Measurements from ENCODE around the gene ACP7. TPM values are rescaled to one million over a fixed set of nuclear protein-coding genes. Genes with fewer than 3 reads are reported as not detected.

Gene ACP7
- total and polyA plus RNA-seq, 3 donors from 2014 or later = not detected

DNA sequence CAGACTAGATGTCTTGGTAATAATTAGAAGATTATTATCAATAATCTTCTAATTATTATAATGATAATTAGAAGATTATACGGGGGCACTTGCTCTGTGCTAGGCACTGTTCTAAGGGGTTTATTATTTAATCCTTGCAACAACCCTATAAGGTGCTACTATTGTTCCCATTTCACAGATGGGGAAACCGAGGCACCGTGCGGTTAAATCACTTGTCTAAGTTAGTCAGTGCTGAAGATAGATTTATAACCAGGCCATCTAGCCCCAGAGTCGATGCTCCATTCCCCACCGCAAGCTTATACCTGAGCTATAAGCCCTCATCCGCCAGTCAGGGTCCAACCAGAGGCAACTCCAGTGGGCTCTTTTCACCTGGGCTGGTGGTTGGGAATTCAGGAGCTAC is 2.0 kb upstream of the ACP7 start:
- intact Hi-C loops (cut with DNase I; ENCODE audit: low total_unique reads) = no loop called here
- Histone ChIP-seq H3K36me3 (ENCODE audit: low read depth, missing control alignments) (no peaks in the 10 kb centered on the region), H3K27ac (no peak overlapping the region), H3K27me3 (no peaks in the 10 kb centered on the region), H3K4me3 (no peak overlapping the region), H3K4me1 (peaks cover 13% of the 10 kb centered on the region), H3K9me3 (no peaks in the 10 kb centered on the region)
- no peak for TF ChIP-seq POLR2A (IDR thresholded peaks at IDR 0.05)
- no peak for TF ChIP-seq CTCF (IDR thresholded peaks at IDR 0.05)
- WGBS, 2 donors = 82 to 83% methylated on average over 7 of the region's 7 CpGs
- no peak for DNase-seq

DNA sequence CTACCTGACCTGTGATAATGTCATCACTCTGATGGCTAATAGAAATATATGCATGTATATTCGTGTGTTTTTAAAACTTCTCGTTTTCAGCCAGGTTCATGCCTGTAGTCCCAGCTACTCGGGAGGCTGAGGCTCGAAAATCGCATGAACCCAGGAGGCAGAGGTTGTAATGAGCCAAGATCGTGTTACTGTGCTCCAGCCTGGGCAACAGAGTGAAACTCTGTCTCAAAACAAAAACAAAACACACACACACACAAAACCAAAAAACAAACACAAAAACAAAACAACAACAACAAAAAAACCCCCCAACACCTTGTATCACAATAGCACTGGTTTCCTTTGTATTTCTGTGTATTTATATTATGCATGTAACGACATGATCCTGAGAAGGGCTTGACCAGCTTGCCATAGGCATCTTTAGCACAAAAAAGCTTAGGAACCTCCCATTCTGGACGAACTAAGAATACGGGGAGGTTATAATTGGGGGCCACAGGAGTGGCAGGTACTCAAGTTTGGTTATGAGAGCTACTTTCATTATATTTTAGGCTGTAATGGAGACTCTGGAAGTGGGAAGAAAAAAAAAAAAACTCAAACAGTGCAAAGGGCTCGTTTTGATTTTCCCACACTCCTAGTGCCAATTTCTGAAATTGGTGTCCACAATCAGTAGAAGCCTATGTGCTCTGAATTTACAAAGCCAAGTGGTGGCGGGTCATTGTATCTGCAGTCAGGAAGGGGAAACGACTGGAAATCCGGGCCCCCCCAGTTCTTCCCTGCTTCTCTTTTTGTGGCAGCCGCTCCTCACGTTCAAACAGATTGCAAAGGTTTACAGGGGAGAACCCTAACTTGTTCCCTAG is 1.2 kb upstream of the ACP7 start:
- no peak for DNase-seq
- no peaks in the 10 kb centered on the region for H3K36me3 ChIP-seq (ENCODE audit: low read depth, missing control alignments)
- H3K27me3 ChIP-seq = no peaks in the 10 kb centered on the region
- peaks cover 13% of the 10 kb centered on the region for H3K4me1 ChIP-seq
- H3K27ac ChIP-seq = no peak overlapping the region
- H3K9me3 ChIP-seq = no peaks in the 10 kb centered on the region
- TF ChIP-seq POLR2A (IDR thresholded peaks at IDR 0.05) (no peak), CTCF (IDR thresholded peaks at IDR 0.05) (no peak)
- H3K4me3 ChIP-seq = no peak overlapping the region
- 19 to 24% methylated on average over 15 of the region's 15 CpGs for WGBS, 2 donors
- intact Hi-C loops (cut with DNase I; ENCODE audit: low total_unique reads) = no loop called here

DNA sequence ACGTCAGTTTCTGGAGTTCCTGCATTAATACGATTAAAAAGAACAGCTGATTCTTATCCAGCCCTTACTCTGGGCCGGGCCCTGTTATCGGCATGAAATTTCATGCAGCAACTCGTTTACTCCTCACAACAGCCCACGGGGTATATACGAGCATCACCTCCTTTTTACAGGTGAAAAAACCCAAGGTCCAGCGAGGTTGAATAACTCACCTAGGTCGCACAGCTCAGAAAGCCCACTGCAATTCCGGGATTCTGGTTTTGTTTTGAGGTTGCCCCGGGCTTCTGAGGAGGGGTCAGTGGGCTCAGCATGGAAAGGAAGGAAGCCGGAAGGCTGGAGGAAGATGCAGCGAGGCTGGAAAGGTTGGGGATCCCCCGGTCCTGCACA is 577 bp upstream of the ACP7 start:
- no peak for TF ChIP-seq POLR2A (IDR thresholded peaks at IDR 0.05)
- TF ChIP-seq CTCF (IDR thresholded peaks at IDR 0.05) = no peak
- intact Hi-C loops (cut with DNase I; ENCODE audit: low total_unique reads) = no loop called here
- H3K4me3 ChIP-seq = peak overlapping the region; percentile 26 to 36
- no peaks in the 10 kb centered on the region for H3K27me3 ChIP-seq
- H3K4me1 ChIP-seq = peaks cover 13% of the 10 kb centered on the region
- H3K27ac ChIP-seq = no peak overlapping the region
- DNase-seq = no peak
- no peaks in the 10 kb centered on the region for H3K9me3 ChIP-seq
- no peaks in the 10 kb centered on the region for H3K36me3 ChIP-seq (ENCODE audit: low read depth, missing control alignments)
- WGBS, 2 donors = 1 to 2% methylated on average over 14 of the region's 14 CpGs

DNA sequence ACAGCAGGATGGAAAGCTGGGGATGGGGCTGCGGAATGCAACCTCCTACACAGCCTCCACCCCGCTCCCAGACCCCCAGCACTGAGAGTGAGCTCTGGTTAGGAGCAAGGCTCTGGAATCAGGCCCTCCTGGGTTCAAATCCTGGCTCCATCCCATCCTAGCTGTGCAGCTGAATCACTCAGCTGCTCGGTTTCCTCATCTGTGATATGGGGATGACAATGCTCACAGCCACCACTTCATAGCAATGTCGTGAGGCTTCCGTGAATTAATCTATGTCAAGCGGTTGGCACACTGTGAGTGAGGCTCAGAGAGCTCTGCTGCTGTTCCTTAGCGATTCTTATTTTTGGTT is 538 bp downstream of the ACP7 start:
- Histone ChIP-seq H3K36me3 (ENCODE audit: low read depth, missing control alignments) (no peaks in the 10 kb centered on the region), H3K4me1 (peaks cover 13% of the 10 kb centered on the region), H3K9me3 (no peaks in the 10 kb centered on the region), H3K27ac (no peak overlapping the region), H3K4me3 (no peak overlapping the region), H3K27me3 (no peaks in the 10 kb centered on the region)
- DNase-seq = no peak
- WGBS, 2 donors = 48 to 51% methylated on average over 7 of the region's 7 CpGs
- intact Hi-C loops (cut with DNase I; ENCODE audit: low total_unique reads) = no loop called here
- TF ChIP-seq CTCF (IDR thresholded peaks at IDR 0.05) (no peak), POLR2A (IDR thresholded peaks at IDR 0.05) (no peak)

DNA sequence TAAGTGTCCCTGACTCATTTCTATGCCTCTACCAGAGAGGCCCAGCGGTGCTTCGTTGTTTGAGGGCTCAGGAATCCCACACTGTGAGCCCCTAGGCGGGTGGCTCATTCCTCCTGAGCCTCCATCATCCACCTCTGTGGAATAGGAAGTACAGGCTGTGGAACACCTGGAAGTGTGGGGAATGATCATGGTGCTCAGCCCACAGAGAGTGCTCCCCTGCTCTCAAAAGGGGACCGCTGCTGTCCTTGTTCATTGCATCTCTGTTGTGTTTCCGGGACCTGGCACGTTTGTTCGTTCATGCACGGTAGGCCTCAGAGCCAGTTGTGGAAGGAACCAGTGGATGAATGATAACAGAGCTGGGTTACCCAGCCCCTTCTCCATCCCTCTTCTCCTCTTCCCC is 1.2 kb downstream of the ACP7 start:
- no peaks in the 10 kb centered on the region for H3K27me3 ChIP-seq
- WGBS, 2 donors = 86 to 88% methylated on average over 8 of the region's 8 CpGs
- H3K4me1 ChIP-seq = peaks cover 13% of the 10 kb centered on the region
- no peaks in the 10 kb centered on the region for H3K36me3 ChIP-seq (ENCODE audit: low read depth, missing control alignments)
- intact Hi-C loops (cut with DNase I; ENCODE audit: low total_unique reads) = no loop called here
- H3K9me3 ChIP-seq = no peaks in the 10 kb centered on the region
- TF ChIP-seq POLR2A (IDR thresholded peaks at IDR 0.05) (no peak), CTCF (IDR thresholded peaks at IDR 0.05) (no peak)
- no peak for DNase-seq
- H3K4me3 ChIP-seq = no peak overlapping the region
- no peak overlapping the region for H3K27ac ChIP-seq
